Keratinocyte (primary cell): ENCODE results near the gene TENT4A. TPM values are rescaled to one million over a fixed set of nuclear protein-coding genes. Genes with fewer than 3 reads are reported as not detected.

Source experiments
- DNase-seq: peaks from one replicate; pipeline ENCODE4 v3.0.0-alpha.2; 2011; ENCODE audit warnings: low read depth, missing footprints, low spot score
- FAIRE-seq: peaks from 2 replicates; lab custom pipeline; 2011; peaks lifted over from hg19 to GRCh38; lab: Jason Lieb, UNC
- H2AFZ ChIP-seq: 2 replicates; pipeline ENCODE4 v1.6.0; 2012; ENCODE audit warnings: low read length, control low read depth, inconsistent platforms; ENCODE audit not compliant: control insufficient read depth
- H3K27ac ChIP-seq: 2 replicates; pipeline ENCODE4 v1.5.1; 2011; ENCODE audit warnings: low read length; ENCODE audit not compliant: control insufficient read depth, insufficient read depth
- H3K27me3 ChIP-seq: 3 replicates; pipeline ENCODE4 v1.6.0; 2011; ENCODE audit warnings: low read length; ENCODE audit not compliant: control insufficient read depth, insufficient read depth; ENCODE audit errors: extremely low read depth
- H3K36me3 ChIP-seq, 2 experiments: 2 replicates in 1 of 2; 3 replicates in 1 of 2; pipeline ENCODE4 v1.5.1; 2011; ENCODE audit warnings: low read length in 2 of 2, mild to moderate bottlenecking in 1 of 2; ENCODE audit not compliant: control insufficient read depth in 2 of 2, insufficient read depth in 2 of 2; ENCODE audit errors: extremely low read depth in 1 of 2
- H3K4me1 ChIP-seq: 3 replicates; pipeline ENCODE4 v1.5.1; 2011; ENCODE audit warnings: low read length; ENCODE audit not compliant: control insufficient read depth, insufficient read depth; ENCODE audit errors: extremely low read depth
- H3K4me2 ChIP-seq: 3 replicates; pipeline ENCODE4 v1.6.0; 2011; ENCODE audit warnings: low read depth, low read length; ENCODE audit not compliant: control insufficient read depth, insufficient read depth; ENCODE audit errors: extremely low read depth
- H3K4me3 ChIP-seq, 3 experiments: fragments of 200-600 bp in 1 of 3; sonication (generic) in 1 of 3; 2 replicates in 2 of 3; 3 replicates in 1 of 3; pipeline ENCODE4 v1.5.1; 2011 to 2016; ENCODE audit warnings: low read length in 3 of 3, mild to moderate bottlenecking in 3 of 3, control low read depth in 2 of 3, inconsistent platforms in 1 of 3, low read depth in 1 of 3, mixed read lengths in 1 of 3, mixed run types in 1 of 3, moderate library complexity in 1 of 3; ENCODE audit not compliant: control insufficient read depth in 2 of 3, insufficient read depth in 2 of 3; ENCODE audit errors: extremely low read depth in 1 of 3
- H3K79me2 ChIP-seq: 2 replicates; pipeline ENCODE4 v1.6.0; 2012; ENCODE audit warnings: low read length; ENCODE audit not compliant: control insufficient read depth, insufficient read depth
- H3K9ac ChIP-seq: 3 replicates; pipeline ENCODE4 v1.6.0; 2011; ENCODE audit warnings: low read length; ENCODE audit not compliant: control insufficient read depth, insufficient read depth; ENCODE audit errors: extremely low read depth
- H3K9me1 ChIP-seq: 3 replicates; pipeline ENCODE4 v1.6.0; 2011; ENCODE audit warnings: low read length; ENCODE audit not compliant: control insufficient read depth, insufficient read depth; ENCODE audit errors: extremely low read depth
- H3K9me3 ChIP-seq: 2 replicates; pipeline ENCODE4 v1.5.1; 2012; ENCODE audit warnings: low read depth, low read length; ENCODE audit not compliant: control insufficient read depth
- H4K20me1 ChIP-seq: 3 replicates; pipeline ENCODE4 v1.6.0; 2011; ENCODE audit warnings: low read length; ENCODE audit not compliant: control insufficient read depth, insufficient read depth; ENCODE audit errors: extremely low read depth
- EZH2 ChIP-seq: IDR thresholded peaks from one replicate; pipeline ENCODE4 v1.6.1; 2012; ENCODE audit warnings: inconsistent platforms, mild to moderate bottlenecking, low read length, moderate library complexity
- dilution Hi-C: fragments of 300-500 bp; cut with MboI; formaldehyde crosslinking; loops from one replicate; pipeline ENCODE4 v1.7.0; 2020; ENCODE audit warnings: low sequenced_read_pairs; ENCODE audit not compliant: extremely low pct_ligation_motif_present
- polyA plus RNA-seq, 5 experiments: library from polyadenylated mRNA; depleted of rRNA in 3 of 5; stranded (reverse) in 3 of 5; stranded (forward) in 1 of 5; unstranded in 1 of 5; fragments of >200 nt; gene quantifications; 1 replicate in 1 of 5; 2 replicates in 3 of 5; 3 replicates in 1 of 5; pipeline versions ENCODE4 v1.2.1 to v1.2.3, GENCODE V29; 2011 to 2012; ENCODE audit warnings: missing spikeins in 2 of 5, low read depth in 1 of 5, low replicate concordance in 1 of 5
- TF ChIP-seq, protein P1 (sequence below), 3 experiments: IDR thresholded peaks in 1 of 3; conservative IDR thresholded peaks in 1 of 3; optimal IDR thresholded peaks in 1 of 3; 2 replicates in 2 of 3; 3 replicates in 1 of 3; pipeline versions ENCODE3 to v1.5.1; 2011; ENCODE audit warnings: low read length in 3 of 3, mild to moderate bottlenecking in 3 of 3, moderate library complexity in 2 of 3, control low read depth in 1 of 3, inconsistent platforms in 1 of 3; ENCODE audit not compliant: insufficient read depth in 2 of 3; ENCODE audit errors: extremely low read depth in 1 of 3

Gene TENT4A
- polyA plus RNA-seq, 1 donor (not counting 4 experiments of a cell fraction or from before 2014, with no cell fraction given), result 5.9 TPM

GRCh38 chr5:6673963-6674362 lies 39.3 kb upstream of the TENT4A start:
- H3K9me3 ChIP-seq, result no peaks in the 10 kb centered on the region
- no peak overlapping the region for H3K4me2 ChIP-seq
- H2AFZ ChIP-seq, result no peak overlapping the region
- H3K36me3 ChIP-seq, result peaks cover 4 to 10% of the 10 kb centered on the region in 2 experiments
- no peaks in the 10 kb centered on the region for H3K9me1 ChIP-seq
- no peaks in the 10 kb centered on the region for H3K79me2 ChIP-seq
- FAIRE-seq (no peak), DNase-seq (no peak)
- no peaks in the 10 kb centered on the region for H3K27me3 ChIP-seq
- peaks cover 12% of the 10 kb centered on the region for H3K4me1 ChIP-seq
- no peaks in the 10 kb centered on the region for H4K20me1 ChIP-seq
- dilution Hi-C loops, result no loop called here
- no peak overlapping the region for H3K4me3 ChIP-seq
- H3K9ac ChIP-seq, result no peak overlapping the region
- no peak overlapping the region for H3K27ac ChIP-seq
- no peak for TF ChIP-seq EZH2
- TF ChIP-seq, protein P1, sequence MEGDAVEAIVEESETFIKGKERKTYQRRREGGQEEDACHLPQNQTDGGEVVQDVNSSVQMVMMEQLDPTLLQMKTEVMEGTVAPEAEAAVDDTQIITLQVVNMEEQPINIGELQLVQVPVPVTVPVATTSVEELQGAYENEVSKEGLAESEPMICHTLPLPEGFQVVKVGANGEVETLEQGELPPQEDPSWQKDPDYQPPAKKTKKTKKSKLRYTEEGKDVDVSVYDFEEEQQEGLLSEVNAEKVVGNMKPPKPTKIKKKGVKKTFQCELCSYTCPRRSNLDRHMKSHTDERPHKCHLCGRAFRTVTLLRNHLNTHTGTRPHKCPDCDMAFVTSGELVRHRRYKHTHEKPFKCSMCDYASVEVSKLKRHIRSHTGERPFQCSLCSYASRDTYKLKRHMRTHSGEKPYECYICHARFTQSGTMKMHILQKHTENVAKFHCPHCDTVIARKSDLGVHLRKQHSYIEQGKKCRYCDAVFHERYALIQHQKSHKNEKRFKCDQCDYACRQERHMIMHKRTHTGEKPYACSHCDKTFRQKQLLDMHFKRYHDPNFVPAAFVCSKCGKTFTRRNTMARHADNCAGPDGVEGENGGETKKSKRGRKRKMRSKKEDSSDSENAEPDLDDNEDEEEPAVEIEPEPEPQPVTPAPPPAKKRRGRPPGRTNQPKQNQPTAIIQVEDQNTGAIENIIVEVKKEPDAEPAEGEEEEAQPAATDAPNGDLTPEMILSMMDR (optimal IDR thresholded peaks at IDR 0.05 in 1 of 3, IDR thresholded peaks at IDR 0.05 in 1 of 3, conservative IDR thresholded peaks at IDR 0.05 in 1 of 3; ENCODE audit: extremely low read depth in 1 of 3, insufficient read depth in 2 of 3, low read length in 3 of 3), result no peak

GRCh38 chr5:6674421-6674820 lies 38.8 kb upstream of the TENT4A start:
- no peak overlapping the region for H3K27ac ChIP-seq
- DNase-seq (no peak), FAIRE-seq (no peak)
- dilution Hi-C loops, result no loop called here
- H3K4me3 ChIP-seq, result no peak overlapping the region
- TF ChIP-seq, protein P1 (optimal IDR thresholded peaks at IDR 0.05 in 1 of 3, IDR thresholded peaks at IDR 0.05 in 1 of 3, conservative IDR thresholded peaks at IDR 0.05 in 1 of 3; ENCODE audit: extremely low read depth in 1 of 3, insufficient read depth in 2 of 3, low read length in 3 of 3), result no peak
- no peak for TF ChIP-seq EZH2
- H2AFZ ChIP-seq, result no peak overlapping the region
- no peak overlapping the region for H3K4me2 ChIP-seq
- H3K9me1 ChIP-seq, result no peaks in the 10 kb centered on the region
- H3K36me3 ChIP-seq, result peaks cover 4 to 10% of the 10 kb centered on the region in 2 experiments
- peaks cover 12% of the 10 kb centered on the region for H3K4me1 ChIP-seq
- no peak overlapping the region for H3K9ac ChIP-seq
- no peaks in the 10 kb centered on the region for H3K79me2 ChIP-seq
- H3K9me3 ChIP-seq, result no peaks in the 10 kb centered on the region
- no peaks in the 10 kb centered on the region for H3K27me3 ChIP-seq
- H4K20me1 ChIP-seq, result no peaks in the 10 kb centered on the region
